IMR-90 (cell line): ENCODE results near the gene DLG5. TPM values are rescaled to one million over a fixed set of nuclear protein-coding genes. Genes with fewer than 3 reads are reported as not detected.

Experiments
- ATAC-seq: fragments of 200-7000 bp; cut with Tn5 transposase; 2 replicates; pipeline ENCODE4 v1.9.1; 2020; ENCODE audit warnings: low read depth, mild to moderate bottlenecking, moderate library complexity
- BruUV-seq: library from RNA; stranded (reverse); fragments of 400-500 nt; replicated peaks from 2 replicates; lab custom pipeline; 2021; lab: Mats Ljungman, UMichigan
- CTCF ChIA-PET: fragments of 300-600 bp; formaldehyde crosslinking; extraction: SDS; loops from one replicate; lab custom pipeline; 2021; ENCODE audit warnings: antibody characterized with exemption; lab: Yijun Ruan, JAX
- POLR2A ChIA-PET: fragments of 300-600 bp; sonication (Branson Sonifier 250); formaldehyde crosslinking; loops from one replicate; lab custom pipeline; 2022; ENCODE audit warnings: antibody characterized with exemption; ENCODE audit not compliant: unreplicated experiment; lab: Charles Lee
- DNase-seq: peaks from one replicate; pipeline ENCODE4 v3.0.0; 2013
- H2AFZ ChIP-seq: replicated peaks from 2 replicates; pipeline ENCODE3; 2013; ENCODE audit warnings: low read length, mild to moderate bottlenecking; ENCODE audit not compliant: poor library complexity
- H2AK5ac ChIP-seq: 2 replicates; pipeline ENCODE4 v1.6.1; 2013; ENCODE audit warnings: low read depth, low read length, inconsistent platforms
- H2AK9ac ChIP-seq: replicated peaks from 2 replicates; pipeline ENCODE3; 2013; ENCODE audit warnings: mild to moderate bottlenecking, low read depth, low read length, moderate library complexity; ENCODE audit not compliant: poor library complexity
- H2BK120ac ChIP-seq: 2 replicates; pipeline ENCODE4 v1.6.1; 2013; ENCODE audit warnings: low read depth, low read length, inconsistent platforms
- H2BK15ac ChIP-seq: 3 replicates; pipeline ENCODE4 v1.6.1; 2013; ENCODE audit warnings: low read depth, low read length, inconsistent platforms
- H2BK20ac ChIP-seq: 2 replicates; pipeline ENCODE4 v1.6.1; 2013; ENCODE audit warnings: low read depth, mild to moderate bottlenecking, inconsistent platforms, low read length, moderate library complexity
- H2BK5ac ChIP-seq: 2 replicates; pipeline ENCODE4 v1.6.1; 2013; ENCODE audit warnings: mild to moderate bottlenecking, low read depth, low read length, inconsistent platforms; ENCODE audit not compliant: poor library complexity, severe bottlenecking
- H3K14ac ChIP-seq: replicated peaks from 2 replicates; pipeline ENCODE4 v1.6.1; 2013; ENCODE audit warnings: low read depth, low read length, inconsistent platforms
- H3K18ac ChIP-seq: 2 replicates; pipeline ENCODE4 v1.6.1; 2013; ENCODE audit warnings: low read depth, low read length, control low read depth
- H3K23ac ChIP-seq: 2 replicates; pipeline ENCODE4 v1.6.1; 2013; ENCODE audit warnings: low read depth, low read length, inconsistent platforms
- H3K27ac ChIP-seq: 2 replicates; pipeline ENCODE4 v1.5.1; 2013; ENCODE audit warnings: mild to moderate bottlenecking, control low read depth, low read length; ENCODE audit not compliant: insufficient read depth
- H3K27me3 ChIP-seq: 2 replicates; pipeline ENCODE4 v1.6.1; 2013; ENCODE audit warnings: low read length; ENCODE audit not compliant: control insufficient read depth, insufficient read depth
- H3K36me3 ChIP-seq: 2 replicates; pipeline ENCODE4 v1.6.1; 2013; ENCODE audit warnings: low read length, mixed read lengths; ENCODE audit not compliant: control insufficient read depth, insufficient read depth
- H3K4ac ChIP-seq: 2 replicates; pipeline ENCODE4 v1.6.1; 2013; ENCODE audit warnings: low read depth, low read length, inconsistent platforms
- H3K4me1 ChIP-seq: 2 replicates; pipeline ENCODE4 v1.6.1; 2013; ENCODE audit warnings: low read length, mixed read lengths; ENCODE audit not compliant: control insufficient read depth, insufficient read depth
- H3K4me2 ChIP-seq: 2 replicates; pipeline ENCODE4 v1.6.1; 2013; ENCODE audit warnings: low read depth, mild to moderate bottlenecking, control low read depth, low read length, moderate library complexity
- H3K4me3 ChIP-seq: 2 replicates; pipeline ENCODE4 v1.5.1; 2013; ENCODE audit warnings: low read depth, mild to moderate bottlenecking, control low read depth, low read length, moderate library complexity; ENCODE audit not compliant: insufficient read depth
- H3K56ac ChIP-seq: 2 replicates; pipeline ENCODE4 v1.6.1; 2013; ENCODE audit warnings: low read length, inconsistent platforms; ENCODE audit not compliant: insufficient read depth; ENCODE audit errors: extremely low read depth
- H3K79me1 ChIP-seq, 2 experiments: 2 replicates each; pipeline ENCODE4 v1.6.1; 2013; ENCODE audit warnings: low read length in 2 of 2, inconsistent platforms in 1 of 2, low read depth in 1 of 2
- H3K9ac ChIP-seq: 2 replicates; pipeline ENCODE4 v1.6.1; 2013; ENCODE audit warnings: low read depth, low read length, control low read depth
- H3K9me1 ChIP-seq: 2 replicates; pipeline ENCODE4 v1.6.1; 2013; ENCODE audit warnings: low read length, inconsistent platforms; ENCODE audit not compliant: insufficient read depth
- H3K9me3 ChIP-seq: 2 replicates; pipeline ENCODE4 v1.6.1; 2013; ENCODE audit warnings: low read length; ENCODE audit not compliant: control insufficient read depth, insufficient read depth
- H4K20me1 ChIP-seq: 2 replicates; pipeline ENCODE4 v1.6.1; 2013; ENCODE audit warnings: low read length, inconsistent platforms; ENCODE audit not compliant: insufficient read depth
- H4K5ac ChIP-seq: 2 replicates; pipeline ENCODE4 v1.6.1; 2013; ENCODE audit warnings: mild to moderate bottlenecking, low read depth, low read length, control low read depth
- H4K8ac ChIP-seq, 2 experiments: 2 replicates each; pipeline ENCODE4 v1.6.1; 2013; ENCODE audit warnings: low read depth in 2 of 2, low read length in 2 of 2, control low read depth in 1 of 2, inconsistent platforms in 1 of 2
- H4K91ac ChIP-seq: 2 replicates; pipeline ENCODE4 v1.6.1; 2013; ENCODE audit warnings: low read depth, low read length, inconsistent platforms; ENCODE audit not compliant: insufficient read depth
- BHLHE40 ChIP-seq: fragments of 150-350 bp; IDR thresholded peaks from 2 replicates; pipeline ENCODE4 v1.6.1; 2016; ENCODE audit warnings: mild to moderate bottlenecking, low read depth, low read length
- CEBPB ChIP-seq: IDR thresholded peaks from 2 replicates; pipeline ENCODE4 v1.6.1; 2012; ENCODE audit warnings: low read depth, low read length, improper control_type of control experiment
- CHD1 ChIP-seq: IDR thresholded peaks from 2 replicates; pipeline ENCODE4 v1.6.1; 2012; ENCODE audit warnings: low read depth, low read length, improper control_type of control experiment
- FOS ChIP-seq: fragments of 150-350 bp; IDR thresholded peaks from 2 replicates; pipeline ENCODE4 v1.6.1; 2016; ENCODE audit warnings: low read depth, low read length
- MAFK ChIP-seq: IDR thresholded peaks from 2 replicates; pipeline ENCODE4 v1.6.1; 2012; ENCODE audit warnings: low read depth, low read length, improper control_type of control experiment
- MAZ ChIP-seq: IDR thresholded peaks from 2 replicates; pipeline ENCODE4 v1.6.1; 2012; ENCODE audit warnings: low read depth, mild to moderate bottlenecking, low read length, improper control_type of control experiment, moderate library complexity, borderline replicate concordance
- MXI1 ChIP-seq: IDR thresholded peaks from 2 replicates; pipeline ENCODE4 v1.6.1; 2012; ENCODE audit warnings: low read depth, mild to moderate bottlenecking, low read length, moderate library complexity, borderline replicate concordance
- NFE2L2 ChIP-seq: fragments of 150-350 bp; IDR thresholded peaks from 2 replicates; pipeline ENCODE4 v1.6.1; 2016; ENCODE audit warnings: low read depth, mild to moderate bottlenecking, low read length
- POLR2A ChIP-seq: IDR thresholded peaks from 2 replicates; pipeline ENCODE4 v1.6.1; 2012; ENCODE audit warnings: mild to moderate bottlenecking, low read depth, low read length
- RAD21 ChIP-seq: IDR thresholded peaks from 2 replicates; pipeline ENCODE4 v1.6.1; 2012; ENCODE audit warnings: low read length, improper control_type of control experiment
- RCOR1 ChIP-seq: IDR thresholded peaks from 2 replicates; pipeline ENCODE4 v1.6.1; 2012; ENCODE audit warnings: mild to moderate bottlenecking, low read length, improper control_type of control experiment; ENCODE audit not compliant: insufficient replicate concordance
- RFX5 ChIP-seq: IDR thresholded peaks from 2 replicates; pipeline ENCODE4 v1.8.0; 2012; ENCODE audit warnings: low read depth, mild to moderate bottlenecking, low read length, moderate library complexity
- SMC3 ChIP-seq: fragments of 150-350 bp; IDR thresholded peaks from 2 replicates; pipeline ENCODE4 v1.6.1; 2016; ENCODE audit warnings: low read depth, mild to moderate bottlenecking, antibody characterized with exemption, low read length, moderate library complexity
- WGBS, 2 experiments: methylation state at CpG; one replicate each; pipeline versions ENCODE4 v1.1.5 to v1.1.7; 2013; ENCODE audit warnings: missing lambda C conversion rate in 2 of 2; ENCODE audit not compliant: insufficient read length in 1 of 2; ENCODE audit errors: extremely low coverage in 2 of 2; 5-methylcytosine and 5-hydroxymethylcytosine counted together
- dilution Hi-C: fragments of 300-500 bp; cut with HindIII; formaldehyde crosslinking; loops from one replicate; pipeline ENCODE4 v1.14.3; 2018; ENCODE audit warnings: low sequenced_read_pairs; ENCODE audit not compliant: unreplicated experiment
- in situ Hi-C: fragments of 300-500 bp; cut with MboI; formaldehyde crosslinking; loops from 3 replicates; pipeline ENCODE4 v1.14.3; 2019; ENCODE audit warnings: low sequenced_read_pairs, inconsistent platforms, mixed read lengths
- intact Hi-C: fragments of 100-400 bp; cut with micrococcal nuclease; formaldehyde crosslinking; loops from 2 replicates; pipeline ENCODE4 v1.10.0; 2022
- polyA plus RNA-seq, 3 experiments: library from polyadenylated mRNA; depleted of rRNA; stranded (reverse); fragments of >200 nt; gene quantifications; 2 replicates each; pipeline ENCODE4 v1.2.3, GENCODE V29; 2012; ENCODE audit warnings: low replicate concordance in 1 of 3
- total RNA-seq: library from RNA; depleted of rRNA; stranded (reverse); fragments of >200 nt; gene quantifications from 2 replicates; pipeline ENCODE4 v1.2.3, GENCODE V29; 2012
- TF ChIP-seq, protein P1 (sequence below): conservative IDR thresholded peaks from 2 replicates; pipeline ENCODE4 v1.5.1; 2012; ENCODE audit warnings: mild to moderate bottlenecking, low read depth, low read length, improper control_type of control experiment
- TF ChIP-seq, protein P2 (sequence below): fragments of 150-350 bp; IDR thresholded peaks from 2 replicates; pipeline ENCODE4 v1.6.1; 2016; ENCODE audit warnings: low read depth, mild to moderate bottlenecking, low read length, moderate library complexity, borderline replicate concordance
- TF ChIP-seq, protein P3 (sequence below): fragments of 150-350 bp; IDR thresholded peaks from 2 replicates; pipeline ENCODE4 v1.6.1; 2017; ENCODE audit warnings: mild to moderate bottlenecking, antibody characterized with exemption, low read length, low read depth

DLG5 gene
- total and polyA plus RNA-seq, 2 of the 4 experiments (the other 2 are of a cell fraction): 12.7 to 28.7 TPM

DNA sequence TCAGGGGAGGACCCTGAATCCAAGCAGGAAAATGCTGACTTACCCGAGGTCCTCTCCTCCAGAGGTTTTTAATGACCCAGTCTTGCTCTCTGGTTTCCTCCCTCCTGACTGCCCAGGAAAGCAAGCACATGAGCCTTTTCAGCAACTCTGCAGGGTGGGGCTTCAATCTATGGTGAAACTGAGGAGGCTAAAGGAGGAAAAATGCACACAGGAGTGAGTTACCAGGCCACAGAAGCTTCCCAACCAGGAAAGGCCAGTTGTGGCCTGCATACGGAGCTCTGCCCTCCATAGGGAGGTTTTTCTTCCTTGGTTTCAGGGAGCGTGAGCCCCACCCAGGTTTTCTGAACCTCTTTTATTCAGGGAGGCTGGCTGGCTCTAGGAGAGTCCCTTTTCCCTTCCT is 14.1 kb upstream of the DLG5 start:
- intact Hi-C loops: no loop called here
- Histone ChIP-seq H4K20me1 (peaks cover 2% of the 10 kb centered on the region; the same call in 1 of the 2 replicates), H3K9ac (no peak overlapping the region), H2AK5ac (no peak overlapping the region), H2AK9ac (no peak overlapping the region), H3K9me1 (peaks cover 5% of the 10 kb centered on the region), H3K4me2 (no peak overlapping the region), H3K23ac (no peak overlapping the region), H2AFZ (peak overlapping the region; percentile 34), H3K36me3 (no peaks in the 10 kb centered on the region), H3K56ac (no peak overlapping the region), H4K8ac (no peak overlapping the region), H2BK20ac (no peak overlapping the region), H3K4me3 (no peak overlapping the region), H4K5ac (no peak overlapping the region), H2BK15ac (peak overlapping the region; percentile 3; the same call in 1 of the 3 replicates), H3K27ac (no peak overlapping the region), H3K4ac (peak overlapping the region; percentile 52; the same call in 1 of the 2 replicates), H4K91ac (no peak overlapping the region), H3K14ac (peak overlapping the region; percentile 20; the same call in 1 of the 2 replicates), H3K18ac (no peak overlapping the region), H3K9me3 (no peaks in the 10 kb centered on the region), H2BK5ac (no peak overlapping the region), H2BK120ac (peak overlapping the region; percentile 29; the same call in 1 of the 2 replicates), H3K4me1 (peaks cover 14% of the 10 kb centered on the region), H3K27me3 (no peaks in the 10 kb centered on the region), H3K79me1 (no peaks in the 10 kb centered on the region)
- ChIA-PET POLR2A (no interaction called here), CTCF (interaction anchor here (0.6 kb wide), 1 partner anchor 94 kb away, joined by 5 read pairs; no protein-coding TSS in a partner anchor)
- no peak for DNase-seq
- no peak for TF ChIP-seq FOS
- no peak for TF ChIP-seq CEBPB
- TF ChIP-seq, protein P1, sequence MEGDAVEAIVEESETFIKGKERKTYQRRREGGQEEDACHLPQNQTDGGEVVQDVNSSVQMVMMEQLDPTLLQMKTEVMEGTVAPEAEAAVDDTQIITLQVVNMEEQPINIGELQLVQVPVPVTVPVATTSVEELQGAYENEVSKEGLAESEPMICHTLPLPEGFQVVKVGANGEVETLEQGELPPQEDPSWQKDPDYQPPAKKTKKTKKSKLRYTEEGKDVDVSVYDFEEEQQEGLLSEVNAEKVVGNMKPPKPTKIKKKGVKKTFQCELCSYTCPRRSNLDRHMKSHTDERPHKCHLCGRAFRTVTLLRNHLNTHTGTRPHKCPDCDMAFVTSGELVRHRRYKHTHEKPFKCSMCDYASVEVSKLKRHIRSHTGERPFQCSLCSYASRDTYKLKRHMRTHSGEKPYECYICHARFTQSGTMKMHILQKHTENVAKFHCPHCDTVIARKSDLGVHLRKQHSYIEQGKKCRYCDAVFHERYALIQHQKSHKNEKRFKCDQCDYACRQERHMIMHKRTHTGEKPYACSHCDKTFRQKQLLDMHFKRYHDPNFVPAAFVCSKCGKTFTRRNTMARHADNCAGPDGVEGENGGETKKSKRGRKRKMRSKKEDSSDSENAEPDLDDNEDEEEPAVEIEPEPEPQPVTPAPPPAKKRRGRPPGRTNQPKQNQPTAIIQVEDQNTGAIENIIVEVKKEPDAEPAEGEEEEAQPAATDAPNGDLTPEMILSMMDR: no peak
- TF ChIP-seq MAFK: no peak
- no peak for TF ChIP-seq CHD1
- TF ChIP-seq, protein P2, sequence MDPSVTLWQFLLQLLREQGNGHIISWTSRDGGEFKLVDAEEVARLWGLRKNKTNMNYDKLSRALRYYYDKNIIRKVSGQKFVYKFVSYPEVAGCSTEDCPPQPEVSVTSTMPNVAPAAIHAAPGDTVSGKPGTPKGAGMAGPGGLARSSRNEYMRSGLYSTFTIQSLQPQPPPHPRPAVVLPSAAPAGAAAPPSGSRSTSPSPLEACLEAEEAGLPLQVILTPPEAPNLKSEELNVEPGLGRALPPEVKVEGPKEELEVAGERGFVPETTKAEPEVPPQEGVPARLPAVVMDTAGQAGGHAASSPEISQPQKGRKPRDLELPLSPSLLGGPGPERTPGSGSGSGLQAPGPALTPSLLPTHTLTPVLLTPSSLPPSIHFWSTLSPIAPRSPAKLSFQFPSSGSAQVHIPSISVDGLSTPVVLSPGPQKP: no peak
- no peak for TF ChIP-seq NFE2L2
- TF ChIP-seq BHLHE40: no peak
- no peak for TF ChIP-seq POLR2A
- TF ChIP-seq, protein P3, sequence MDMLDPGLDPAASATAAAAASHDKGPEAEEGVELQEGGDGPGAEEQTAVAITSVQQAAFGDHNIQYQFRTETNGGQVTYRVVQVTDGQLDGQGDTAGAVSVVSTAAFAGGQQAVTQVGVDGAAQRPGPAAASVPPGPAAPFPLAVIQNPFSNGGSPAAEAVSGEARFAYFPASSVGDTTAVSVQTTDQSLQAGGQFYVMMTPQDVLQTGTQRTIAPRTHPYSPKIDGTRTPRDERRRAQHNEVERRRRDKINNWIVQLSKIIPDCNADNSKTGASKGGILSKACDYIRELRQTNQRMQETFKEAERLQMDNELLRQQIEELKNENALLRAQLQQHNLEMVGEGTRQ: no peak
- TF ChIP-seq RAD21: no peak
- no peak for TF ChIP-seq SMC3
- no peak for TF ChIP-seq RFX5
- no peak for TF ChIP-seq MAZ
- TF ChIP-seq MXI1: no peak
- TF ChIP-seq RCOR1: no peak
- no TSS peak for BruUV-seq
- dilution Hi-C loops: no loop called here
- in situ Hi-C loops: no loop called here
- 67% methylated on average over 1 of the region's 3 CpGs; no CpG with 5 or more reads in 1 of the 2 experiments for WGBS, 2 experiments
- no peak for ATAC-seq
